ENCODE results near the gene PCDHB3. TPM values are rescaled to one million over a fixed set of nuclear protein-coding genes. Genes with fewer than 3 reads are reported as not detected.
"Not testable (repeated sequence)": the region's sequence is repeated elsewhere in the genome, so short reads cannot be mapped to it uniquely, and the experiment has no call there.

The PCDHB3 gene
- total RNA-seq, 1 experiment from 2014 or later: 0.36 TPM

- intact Hi-C loops (cut with micrococcal nuclease); H3K4me2 ChIP-seq (ENCODE audit: low read length); H3K4me1 ChIP-seq (ENCODE audit: insufficient read depth, low read length); H3K4me3 ChIP-seq (ENCODE audit: low read length); POLR2A ChIA-PET (ENCODE audit: unreplicated experiment); H2AFZ ChIP-seq (ENCODE audit: low read length); DNase-seq; CTCF ChIA-PET; H3K9ac ChIP-seq (ENCODE audit: low read length); H3K79me2 ChIP-seq (ENCODE audit: low read length); H3K36me3 ChIP-seq (ENCODE audit: low read depth, low read length); H3K27me3 ChIP-seq (ENCODE audit: low read length); H3K27ac ChIP-seq (ENCODE audit: low read length); H4K20me1 ChIP-seq (ENCODE audit: low read length); H3K9me3 ChIP-seq (ENCODE audit: low read length); BruUV-seq (replicated peaks); H3K9me2 ChIP-seq (replicated peaks; ENCODE audit: low read length); H3F3A ChIP-seq (ENCODE audit: low read length, unreplicated experiment); ATAC-seq: not testable (repeated sequence)
Observed at GRCh38 chr5:141102471-141102870, 2.2 kb downstream of the PCDHB3 start.

- Histone ChIP-seq H3K9me2 (replicated peaks; ENCODE audit: low read length) (no peaks in the 10 kb centered on the region), H3K27ac (ENCODE audit: low read length) (no peak overlapping the region), H3K27me3 (ENCODE audit: low read length) (no peaks in the 10 kb centered on the region), H3K4me3 (ENCODE audit: low read length) (no peak overlapping the region), H3K79me2 (ENCODE audit: low read length) (no peaks in the 10 kb centered on the region), H3K9ac (ENCODE audit: low read length) (no peak overlapping the region), H3K4me2 (ENCODE audit: low read length) (no peak overlapping the region), H2AFZ (ENCODE audit: low read length) (no peak overlapping the region), H3K4me1 (ENCODE audit: insufficient read depth, low read length) (no peaks in the 10 kb centered on the region), H3K9me3 (ENCODE audit: low read length) (no peaks in the 10 kb centered on the region), H4K20me1 (ENCODE audit: low read length) (no peaks in the 10 kb centered on the region), H3K36me3 (ENCODE audit: low read depth, low read length) (no peaks in the 10 kb centered on the region), H3F3A (ENCODE audit: low read length, unreplicated experiment) (no peaks in the 10 kb centered on the region)
- intact Hi-C loops (cut with micrococcal nuclease): no loop called here
- no peak for TF ChIP-seq EZH2phosphoT487 (IDR thresholded peaks at IDR 0.05; ENCODE audit: borderline replicate concordance, low read length)
- TF ChIP-seq CTCF (conservative IDR thresholded peaks at IDR 0.05; ENCODE audit: low read depth, low read length): no peak
- no peak for TF ChIP-seq EZH2 (IDR thresholded peaks at IDR 0.05; ENCODE audit: low read length, unreplicated experiment)
- ChIA-PET CTCF (no interaction called here), POLR2A (ENCODE audit: unreplicated experiment) (no interaction called here)
- DNase-seq (no peak), ATAC-seq (no peak)
- BruUV-seq (replicated peaks): no TSS peak
Observed at GRCh38 chr5:141105350-141105749, 5.1 kb downstream of the PCDHB3 start.

GRCh38 chr5:141119250-141119649, 19.0 kb downstream of the PCDHB3 start:
- ATAC-seq: no peak
- no peak overlapping the region for H3K4me3 ChIP-seq (ENCODE audit: low read length)

More at GRCh38 chr5:141119250-141119649, 19.0 kb downstream of the PCDHB3 start:
- ChIA-PET CTCF (no interaction called here), POLR2A (ENCODE audit: unreplicated experiment) (no interaction called here)
- Histone ChIP-seq H3K9me2 (replicated peaks; ENCODE audit: low read length) (no peaks in the 10 kb centered on the region), H3K27ac (ENCODE audit: low read length) (no peak overlapping the region), H3K4me2 (ENCODE audit: low read length) (no peak overlapping the region), H3K27me3 (ENCODE audit: low read length) (no peaks in the 10 kb centered on the region), H3K36me3 (ENCODE audit: low read depth, low read length) (no peaks in the 10 kb centered on the region), H3K79me2 (ENCODE audit: low read length) (no peaks in the 10 kb centered on the region), H2AFZ (ENCODE audit: low read length) (no peak overlapping the region), H3F3A (ENCODE audit: low read length, unreplicated experiment) (no peaks in the 10 kb centered on the region), H3K9ac (ENCODE audit: low read length) (no peak overlapping the region), H4K20me1 (ENCODE audit: low read length) (no peaks in the 10 kb centered on the region), H3K9me3 (ENCODE audit: low read length) (0 out of 2 replicates have a peak, but pooled peaks cover 3% of the 10 kb centered on the region), H3K4me1 (ENCODE audit: insufficient read depth, low read length) (no peaks in the 10 kb centered on the region)
- DNase-seq: no peak
- intact Hi-C loops (cut with micrococcal nuclease): no loop called here
- no TSS peak for BruUV-seq (replicated peaks)
- TF ChIP-seq EZH2phosphoT487 (IDR thresholded peaks at IDR 0.05; ENCODE audit: borderline replicate concordance, low read length) (no peak), EZH2 (IDR thresholded peaks at IDR 0.05; ENCODE audit: low read length, unreplicated experiment) (no peak), CTCF (conservative IDR thresholded peaks at IDR 0.05; ENCODE audit: low read depth, low read length) (no peak)

Measured in PC-3 (cell line).